GM19328 (cell line): ENCODE data around the gene NUBPL.
"Not testable (repeated sequence)": the region's sequence is repeated elsewhere in the genome, so short reads cannot be mapped to it uniquely, and the experiment has no call there.

Experiments
- ATAC-seq: cut with Tn5 transposase; IDR thresholded peaks from one replicate; pipeline ENCODE4 v1.9.1; 2021; ENCODE audit warnings: mild to moderate bottlenecking, moderate library complexity; ENCODE audit not compliant: unreplicated experiment

The NUBPL gene

DNA sequence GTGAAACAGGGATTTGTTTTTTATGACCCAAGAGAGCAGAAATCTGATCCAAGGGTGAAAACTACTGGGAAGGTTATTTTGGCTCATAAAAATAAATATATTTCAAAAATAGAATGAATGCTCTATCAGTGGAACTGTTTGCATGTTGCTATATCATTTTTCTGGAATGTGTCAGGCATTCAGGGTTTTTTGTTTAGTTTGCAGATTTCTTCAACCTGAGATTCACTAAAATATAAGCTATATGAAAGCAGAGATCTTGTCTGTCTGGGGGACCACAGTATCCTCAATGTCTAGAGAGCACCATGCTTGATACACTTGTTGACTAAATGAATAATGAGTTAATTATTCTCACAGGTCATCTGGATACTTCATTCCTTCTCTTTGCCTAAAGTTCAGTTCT is 165.1 kb downstream of the NUBPL start:
- no peak for ATAC-seq

DNA sequence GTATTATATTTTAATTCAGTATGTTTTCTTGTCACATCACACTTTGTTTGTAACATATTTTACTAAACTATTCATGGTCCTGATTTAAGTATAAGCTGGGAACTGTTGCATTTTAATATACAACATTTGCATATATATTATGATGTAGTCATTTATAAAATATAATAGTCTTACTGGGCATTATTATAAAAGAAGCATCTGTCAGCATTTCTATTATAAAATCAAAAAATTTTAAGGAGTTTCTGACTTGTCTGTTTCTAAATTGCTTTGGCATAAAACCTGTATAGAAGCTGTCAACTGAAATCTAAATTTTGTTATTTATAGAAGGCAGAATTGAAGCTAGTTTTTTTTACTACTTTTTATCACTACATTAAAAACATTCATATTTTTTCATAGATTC is 166.6 kb downstream of the NUBPL start:
- no peak for ATAC-seq

DNA sequence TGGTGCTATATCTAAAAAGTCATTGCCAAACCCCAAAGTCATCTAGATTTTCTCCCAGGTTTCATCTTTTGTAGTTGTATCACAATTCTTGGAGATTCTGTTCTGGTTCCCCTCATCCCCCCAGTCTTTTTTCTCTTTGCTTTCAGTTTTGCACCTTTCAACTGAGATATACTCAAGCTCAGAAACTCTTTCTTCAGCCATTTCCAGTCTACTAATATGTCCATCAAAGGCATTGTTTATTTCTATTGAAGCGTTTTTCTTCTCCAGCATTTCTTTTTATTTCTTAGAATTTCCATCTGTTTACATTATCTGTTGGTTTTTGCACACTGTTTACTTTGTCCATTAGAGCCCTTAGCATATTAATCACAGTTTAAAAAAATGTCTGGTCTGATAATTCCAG is 179.5 kb downstream of the NUBPL start:
- ATAC-seq = no peak

DNA sequence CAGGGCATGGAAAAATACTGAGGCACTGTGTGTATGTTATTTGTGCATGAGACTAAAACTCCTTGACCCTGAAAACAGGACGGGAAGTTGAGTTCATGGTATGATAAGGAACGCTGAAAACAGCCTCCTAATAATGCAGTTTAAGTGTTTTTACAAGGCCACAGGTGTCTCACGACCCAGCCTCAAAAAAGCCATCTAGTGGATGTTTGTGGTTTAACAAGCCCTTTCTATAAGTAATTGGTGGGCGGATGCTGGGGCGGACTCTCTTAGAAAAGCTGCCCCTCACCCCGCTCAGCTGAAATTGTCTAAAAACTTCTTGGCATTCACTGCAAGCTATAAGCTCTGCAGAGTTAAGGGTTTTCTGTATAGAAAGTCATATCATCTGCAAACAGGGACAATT is 184.5 kb downstream of the NUBPL start:
- ATAC-seq = no peak

DNA sequence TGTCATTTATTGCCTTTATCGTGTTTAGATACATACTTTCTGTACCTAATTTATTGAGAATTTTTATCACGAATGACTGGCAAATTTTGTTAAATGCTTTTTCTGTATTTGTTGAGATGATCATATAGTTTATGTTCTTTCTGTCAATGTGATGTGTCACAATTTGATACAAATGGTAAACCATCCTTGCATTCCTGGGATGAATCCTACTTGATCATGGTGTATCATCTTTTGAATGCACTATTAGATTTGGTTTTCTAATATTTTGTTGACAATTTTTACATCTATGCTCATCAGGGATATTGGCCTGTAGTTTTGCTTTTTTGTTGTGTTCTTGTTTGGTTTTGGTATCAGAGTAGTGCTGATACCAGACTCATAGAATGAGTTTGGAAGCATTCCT is 185.1 kb downstream of the NUBPL start:
- no peak for ATAC-seq

DNA sequence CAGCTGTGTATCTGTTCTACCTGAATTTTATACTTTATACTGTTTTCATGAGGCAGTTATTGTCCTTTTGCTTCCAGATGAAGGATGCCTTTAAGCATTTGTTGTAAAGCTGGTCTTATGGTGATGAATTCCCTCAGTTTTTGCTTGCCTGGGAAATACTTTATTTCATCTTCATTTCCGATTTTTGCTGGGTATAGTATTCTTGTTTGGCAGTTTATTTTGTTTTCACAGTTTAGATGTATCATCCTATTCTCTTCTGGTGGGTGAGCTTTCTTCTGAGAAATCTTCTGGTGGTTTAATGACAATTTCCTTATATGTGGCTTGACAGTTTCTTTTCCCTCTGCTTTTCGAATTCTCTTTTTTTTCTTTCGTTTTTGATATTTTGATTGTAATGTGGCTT is 188.1 kb downstream of the NUBPL start:
- no peak for ATAC-seq

DNA sequence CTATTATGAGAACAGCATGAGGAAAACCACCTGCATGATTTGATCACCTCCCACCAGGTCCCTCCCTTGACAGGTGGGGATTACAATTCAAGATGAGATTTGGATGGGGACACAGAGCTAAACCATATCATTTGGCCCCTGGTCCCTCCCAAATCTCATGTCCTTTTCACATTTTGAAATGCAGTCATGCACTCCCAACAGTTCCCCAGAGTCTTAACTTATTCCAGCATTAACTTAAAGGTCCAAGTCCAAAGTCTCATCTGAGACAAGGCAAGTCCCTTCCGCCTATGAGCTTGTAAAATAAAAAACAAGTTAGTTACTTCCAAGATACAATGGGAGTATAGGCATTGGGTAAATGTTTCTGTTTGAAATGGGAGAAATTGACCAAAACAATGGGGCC is 189.8 kb downstream of the NUBPL start:
- not testable (repeated sequence) for ATAC-seq

DNA sequence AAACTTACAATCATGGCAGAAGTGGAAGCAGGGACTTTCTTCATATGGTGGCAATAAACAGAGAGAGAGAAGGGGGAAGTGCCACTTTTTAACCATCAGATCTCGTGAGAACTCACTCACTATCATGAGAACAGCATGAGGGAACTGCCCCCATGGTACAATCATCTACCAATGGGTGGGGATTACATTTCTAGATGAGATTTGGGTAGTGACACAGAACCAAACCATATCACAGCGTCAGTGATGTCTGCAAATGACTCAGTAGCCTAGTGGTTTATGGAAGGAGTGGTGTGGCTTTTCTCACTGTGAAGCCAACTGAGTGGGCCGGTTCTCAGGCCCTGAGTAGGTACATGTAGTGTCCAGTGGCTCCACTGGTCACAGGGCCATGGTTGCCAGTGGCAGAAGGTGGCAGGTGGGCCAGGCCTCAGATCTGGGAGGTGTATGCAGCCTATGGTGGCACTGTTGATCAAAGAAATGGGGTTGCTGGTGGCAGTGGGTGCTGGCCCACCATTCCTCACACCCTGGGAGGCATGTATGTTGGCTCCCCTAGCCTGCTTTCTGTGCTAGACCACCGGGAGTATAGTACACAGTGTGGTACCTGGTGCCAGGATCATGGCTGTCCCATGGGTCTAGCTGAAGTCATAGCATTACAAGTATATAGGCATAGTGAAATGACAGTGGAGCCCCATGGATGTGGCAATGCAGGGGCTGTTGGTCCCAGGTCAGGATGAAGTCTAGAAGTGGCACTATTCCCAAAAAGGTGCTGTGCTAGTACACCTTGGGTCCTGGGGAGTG is 191.9 kb downstream of the NUBPL start:
- no peak for ATAC-seq

DNA sequence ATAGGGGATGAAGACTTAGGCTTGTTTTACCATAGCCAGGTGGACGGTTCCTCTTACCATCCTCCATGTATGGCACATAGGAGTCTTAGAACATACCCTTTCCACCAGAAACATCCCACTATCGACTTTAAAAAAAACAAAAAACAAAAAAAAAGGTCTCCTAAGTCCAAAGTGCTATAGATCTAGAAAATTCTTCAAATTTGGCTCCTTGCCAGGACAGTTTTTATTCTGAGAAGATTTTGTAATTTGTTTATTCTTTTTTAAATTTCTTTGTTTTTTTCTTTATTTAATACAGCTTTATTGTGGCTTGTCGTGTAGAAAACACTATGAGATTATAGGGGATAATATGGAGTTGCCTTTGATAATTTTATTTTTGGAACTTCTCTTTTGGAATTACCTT is 197.7 kb downstream of the NUBPL start:
- ATAC-seq = no peak

DNA sequence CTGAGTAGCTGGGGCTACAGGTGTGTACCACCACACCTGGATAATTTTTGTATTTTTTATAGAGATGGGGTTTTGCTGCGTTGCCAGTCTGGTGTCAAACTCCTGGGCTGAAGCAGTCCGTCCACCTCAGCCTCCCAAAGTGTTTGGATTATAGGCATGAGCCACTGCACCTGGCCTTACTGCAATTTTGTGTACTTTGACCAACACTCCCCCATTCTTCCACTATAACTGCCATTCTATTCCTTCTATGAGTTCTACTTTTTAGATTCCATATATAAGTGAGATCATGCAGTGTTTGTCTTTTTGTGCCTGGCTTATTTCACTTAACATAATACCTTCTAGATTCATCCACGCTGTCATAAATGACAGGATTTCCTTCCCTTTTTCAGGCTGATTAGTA is 199.1 kb downstream of the NUBPL start:
- no peak for ATAC-seq

DNA sequence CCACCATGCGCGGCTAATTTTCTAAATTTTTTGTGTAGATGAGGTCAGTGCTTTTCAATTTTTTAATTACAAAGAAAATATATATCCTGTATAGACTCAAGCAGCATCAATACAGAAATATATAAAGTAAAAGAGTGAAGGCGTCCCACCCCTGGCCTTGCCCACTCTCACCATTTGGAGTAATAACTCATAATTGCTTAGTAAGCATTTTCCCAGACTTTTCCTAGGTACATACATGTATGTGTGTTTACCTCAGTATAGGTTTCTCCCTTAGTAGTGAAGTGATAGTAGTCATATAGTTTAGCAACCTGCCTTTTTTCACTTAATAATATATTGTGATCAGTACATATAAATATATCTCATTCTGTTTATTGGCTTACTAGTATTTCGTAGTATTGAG is 200.1 kb downstream of the NUBPL start:
- ATAC-seq = no peak

DNA sequence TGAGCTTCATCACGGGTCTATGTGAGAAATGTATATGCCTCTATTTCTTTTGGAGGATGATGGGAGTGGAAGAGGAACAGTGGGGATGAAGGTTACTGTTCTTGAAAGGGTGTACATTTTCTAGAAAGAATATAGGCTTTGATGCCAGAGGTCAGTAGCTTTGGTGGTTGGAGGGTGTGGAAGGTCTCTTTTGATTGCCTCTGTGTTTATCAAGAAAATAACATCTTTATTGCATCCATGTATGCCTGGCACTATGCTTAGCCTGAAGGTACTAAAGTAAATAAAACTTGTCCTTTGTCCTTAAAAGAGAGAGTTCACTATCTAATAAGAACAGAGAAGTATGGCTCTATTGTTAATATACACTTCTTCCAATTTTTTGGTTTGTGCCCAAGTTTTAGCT is 201.8 kb downstream of the NUBPL start:
- no peak for ATAC-seq

DNA sequence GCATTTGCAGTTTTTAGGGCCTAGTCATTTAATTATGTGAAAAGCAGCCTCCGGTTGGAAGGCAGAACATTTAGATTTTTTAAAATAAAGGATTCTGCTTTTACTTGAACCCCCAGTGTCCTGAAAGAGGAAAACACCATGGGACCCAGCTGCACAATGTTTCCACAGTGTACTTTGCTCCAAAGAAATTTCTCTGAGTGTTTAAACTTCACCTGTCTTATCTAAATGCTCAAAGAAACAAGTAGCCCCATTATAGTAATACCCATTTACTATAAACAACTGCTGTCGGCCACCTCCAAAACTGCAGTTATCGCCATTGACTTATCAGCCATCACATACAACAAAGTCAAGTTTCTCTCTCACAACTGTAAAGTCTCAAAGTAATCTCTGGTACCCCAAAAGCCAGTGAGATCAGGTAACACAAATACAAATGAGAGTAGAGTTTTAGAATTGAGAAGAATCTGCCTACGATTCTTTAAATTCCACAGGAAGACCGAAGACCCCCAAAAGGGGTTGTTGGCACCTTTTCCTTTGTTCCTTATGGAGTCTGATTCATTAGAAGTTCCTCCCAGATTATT is 205.2 kb downstream of the NUBPL start:
- no peak for ATAC-seq

DNA sequence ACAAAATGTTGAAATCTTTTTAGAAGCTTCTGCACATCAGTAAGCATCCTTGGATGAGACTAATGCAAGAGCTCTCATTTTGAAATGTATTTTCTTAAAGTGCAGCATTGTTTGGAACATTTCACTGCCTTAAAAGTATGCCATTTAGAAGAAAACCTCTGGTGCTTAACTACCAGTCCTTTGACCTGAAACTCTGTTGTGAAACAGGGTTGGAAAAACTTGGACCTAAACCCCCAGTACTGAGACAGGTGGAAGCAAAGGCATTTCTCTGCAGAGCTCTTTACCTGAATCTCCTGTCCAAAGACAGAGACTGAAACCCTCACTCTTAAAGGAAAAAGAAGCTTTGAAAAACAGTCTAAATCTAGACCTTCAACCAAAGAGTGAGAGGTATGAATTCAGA is 207.2 kb downstream of the NUBPL start:
- ATAC-seq = no peak

DNA sequence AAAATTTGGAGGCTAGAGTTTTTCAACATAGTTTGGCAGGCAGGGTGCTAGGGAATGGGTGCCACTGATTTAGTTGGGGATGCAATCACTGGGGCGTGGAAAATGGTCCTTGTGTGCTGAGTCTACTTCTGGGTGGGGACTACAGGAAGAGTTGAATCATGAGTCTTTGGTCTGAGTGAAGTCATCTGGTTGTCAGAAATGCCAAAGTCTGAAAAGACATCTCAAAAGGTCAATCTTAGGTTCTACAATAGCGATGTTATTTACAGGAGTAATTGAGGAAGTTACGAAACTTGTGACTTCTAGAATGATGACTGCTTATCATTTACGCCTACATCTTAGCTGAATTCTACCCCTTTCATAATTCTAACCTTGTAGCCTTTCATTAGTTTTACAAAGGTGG is 209.1 kb downstream of the NUBPL start:
- ATAC-seq = no peak

DNA sequence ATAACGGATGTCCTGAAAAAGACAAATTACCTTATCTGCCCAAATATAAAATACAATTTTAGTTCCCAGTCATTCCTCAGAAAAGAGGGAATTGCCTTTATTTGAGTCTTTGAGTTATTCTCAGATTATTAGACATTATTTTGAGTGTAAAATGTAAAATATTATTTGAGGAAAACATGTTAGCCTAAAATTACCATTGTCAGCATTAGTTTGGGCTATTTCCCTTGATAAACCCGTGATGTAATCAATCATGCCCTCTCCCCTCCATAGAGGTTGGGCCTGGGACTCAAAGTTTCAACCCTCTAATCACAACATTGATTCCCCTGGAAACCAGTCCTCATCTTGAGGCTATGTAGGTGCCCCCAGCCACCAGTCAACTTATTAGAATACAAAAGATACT is 213.4 kb downstream of the NUBPL start:
- ATAC-seq = no peak

DNA sequence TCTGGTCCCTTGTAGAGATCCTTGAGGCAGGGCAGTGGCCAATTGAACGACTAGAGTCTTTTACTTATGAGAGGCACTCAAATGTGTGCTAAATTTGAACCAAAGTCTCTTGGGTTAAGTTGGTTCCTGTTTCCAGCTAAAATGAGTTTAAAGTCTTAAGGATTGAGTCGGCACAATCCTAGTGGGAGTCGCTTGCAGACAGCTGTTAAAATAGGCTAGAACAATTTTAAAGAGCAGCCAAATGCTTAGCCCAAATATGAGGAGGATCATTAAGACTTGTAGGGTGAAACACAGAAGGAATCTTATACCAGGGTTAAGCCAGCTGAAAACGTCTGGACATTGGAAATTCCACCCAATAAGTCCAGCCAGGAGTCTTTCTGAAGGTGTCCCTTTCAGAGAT is 216.1 kb downstream of the NUBPL start:
- no peak for ATAC-seq

DNA sequence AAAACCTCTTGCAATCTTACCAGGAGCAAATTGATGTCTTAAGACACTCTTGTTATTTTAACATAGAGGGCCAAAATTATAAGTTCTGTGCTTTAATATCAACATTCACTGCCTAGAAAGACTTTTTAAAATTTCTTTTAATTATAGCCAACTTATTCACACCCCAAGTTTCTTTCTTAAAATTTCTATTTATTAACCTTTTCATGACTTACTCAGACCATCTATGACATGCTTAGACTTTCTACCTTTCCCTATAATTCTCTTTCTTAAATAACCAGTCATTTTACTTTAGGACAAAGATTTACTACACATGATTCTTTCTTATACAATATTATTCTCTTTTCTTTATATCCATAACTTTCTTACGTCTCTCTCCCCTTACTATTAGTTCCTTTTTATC is 220.4 kb downstream of the NUBPL start:
- no peak for ATAC-seq

DNA sequence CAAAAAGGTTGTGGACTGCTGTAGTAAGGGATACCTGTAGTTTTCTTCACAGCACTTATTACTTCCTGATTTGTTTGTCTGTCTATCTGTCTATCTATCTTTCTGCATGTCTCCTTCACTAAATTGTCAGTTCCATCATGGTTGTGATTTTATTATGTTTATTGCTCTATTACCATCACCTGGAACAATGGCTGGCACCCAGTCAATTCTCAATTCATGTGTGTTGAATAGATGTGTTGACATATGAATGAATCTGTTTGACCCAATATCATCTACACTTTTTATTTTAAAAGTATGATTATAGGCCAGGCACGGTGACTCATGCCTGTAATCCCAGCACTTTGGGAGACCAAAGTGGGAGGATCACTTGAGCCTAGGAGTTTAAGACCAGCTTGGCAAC is 224.4 kb downstream of the NUBPL start:
- no peak for ATAC-seq

DNA sequence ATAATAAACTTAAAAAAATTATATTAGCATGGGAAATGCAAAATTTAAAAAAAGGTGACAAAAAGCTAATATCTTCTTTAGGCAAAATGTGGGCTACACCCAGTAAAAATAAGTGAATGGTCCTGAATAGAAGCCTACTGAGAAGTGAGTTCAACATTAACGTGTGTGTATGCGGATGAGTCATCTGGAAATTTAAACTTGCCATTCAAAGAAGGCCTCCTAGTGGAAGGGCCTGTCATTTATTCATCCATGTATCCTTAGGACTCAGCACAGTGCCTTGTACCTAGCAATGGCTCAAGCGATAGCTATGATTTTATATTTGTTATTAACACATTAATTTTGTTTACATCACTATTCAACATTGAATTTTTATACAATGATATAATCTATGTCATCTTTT is 226.2 kb downstream of the NUBPL start:
- no peak for ATAC-seq

DNA sequence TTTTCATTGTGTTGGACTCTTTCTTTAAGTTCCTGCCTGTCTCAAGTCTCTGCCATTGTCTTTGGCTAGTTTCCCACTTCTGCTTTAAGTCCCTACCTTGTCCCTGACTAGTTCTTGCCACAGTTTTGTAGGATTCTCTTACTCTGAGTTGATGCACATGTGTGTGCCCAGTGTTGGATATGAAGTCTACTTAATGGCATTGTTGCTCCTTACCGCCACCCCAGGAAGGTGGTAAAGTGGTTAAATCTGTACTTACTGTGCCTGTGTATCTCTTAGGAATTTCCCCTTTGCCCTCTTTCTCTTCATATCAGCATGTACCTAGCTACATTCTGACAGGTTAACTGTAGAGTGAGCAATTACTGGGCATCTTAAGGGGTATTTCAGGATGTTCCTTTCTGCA is 227.1 kb downstream of the NUBPL start:
- no peak for ATAC-seq

DNA sequence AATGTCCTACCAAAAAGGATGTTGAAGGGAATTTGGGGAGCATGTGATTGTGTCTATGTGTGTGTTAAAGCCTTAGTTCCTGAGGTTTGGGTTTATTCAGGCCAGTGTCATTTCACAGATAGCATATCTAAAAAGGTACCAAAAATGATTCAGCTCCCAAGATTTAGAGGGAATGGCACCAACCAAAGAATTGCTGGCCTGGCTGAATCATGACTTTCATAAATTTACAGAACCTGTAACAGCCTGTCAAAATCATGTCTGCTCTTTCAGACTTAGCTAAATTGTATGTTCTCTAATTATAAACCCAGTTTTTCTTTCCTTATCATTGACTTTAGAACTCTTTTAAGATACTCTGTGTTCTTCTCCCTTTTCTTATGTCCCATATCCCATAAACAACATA is 231.5 kb downstream of the NUBPL start:
- no peak for ATAC-seq

DNA sequence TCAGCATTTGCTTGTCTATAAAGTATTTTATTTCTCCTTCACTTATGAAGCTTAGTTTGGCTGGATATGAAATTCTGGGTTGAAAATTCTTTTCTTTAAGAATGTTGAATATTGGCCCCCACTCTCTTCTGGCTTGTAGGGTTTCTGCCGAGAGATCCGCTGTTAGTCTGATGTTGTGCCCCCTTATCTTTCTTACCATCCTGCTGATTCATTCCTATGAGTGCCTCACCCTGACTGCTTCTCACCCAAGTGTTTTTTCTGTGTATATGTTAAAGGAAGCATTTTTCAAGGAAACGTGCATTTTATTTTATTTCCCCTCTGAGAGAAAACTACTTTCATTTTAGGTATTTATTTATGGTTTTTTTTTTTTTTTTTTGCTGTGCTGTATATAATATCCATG is 236.7 kb downstream of the NUBPL start:
- ATAC-seq = not testable (repeated sequence)
